Activated CD4-positive, alpha-beta T cell treated with anti-CD3 and anti-CD28 coated beads for 48 hours (primary cell): ENCODE measurements around the gene AKAP6.
"Not testable (repeated sequence)": the region's sequence is repeated elsewhere in the genome, so short reads cannot be mapped to it uniquely, and the experiment has no call there.

Experiments
- DNase-seq: peaks from one replicate; pipeline ENCODE4 v3.0.0-alpha.2; 2020

The AKAP6 gene

GRCh38 chr14:32450919-32451675, 122.0 kb downstream of the AKAP6 start:
- no peak for DNase-seq

- DNase-seq, result no peak
Observed at GRCh38 chr14:32453857-32454810, 125.0 kb downstream of the AKAP6 start.

- no peak for DNase-seq
Observed at GRCh38 chr14:32457213-32457920, 128.3 kb downstream of the AKAP6 start.

- DNase-seq, result no peak
Observed at GRCh38 chr14:32458720-32459119, 129.6 kb downstream of the AKAP6 start.

- DNase-seq, result no peak
Observed at GRCh38 chr14:32460267-32460666, 131.2 kb downstream of the AKAP6 start.

- DNase-seq, result not testable (repeated sequence)
Observed at GRCh38 chr14:32462553-32462952, 133.5 kb downstream of the AKAP6 start.

- no peak for DNase-seq
Observed at GRCh38 chr14:32468955-32469354, 139.9 kb downstream of the AKAP6 start.

GRCh38 chr14:32469388-32470160, 140.5 kb downstream of the AKAP6 start:
- no peak for DNase-seq

- no peak for DNase-seq
Observed at GRCh38 chr14:32470161-32470715, 141.1 kb downstream of the AKAP6 start.

GRCh38 chr14:32471181-32471580, 142.1 kb downstream of the AKAP6 start:
- no peak for DNase-seq

- no peak for DNase-seq
Observed at GRCh38 chr14:32472076-32472475, 143.0 kb downstream of the AKAP6 start.

GRCh38 chr14:32472512-32473463, 143.7 kb downstream of the AKAP6 start:
- DNase-seq, result no peak

GRCh38 chr14:32473464-32473855, 144.4 kb downstream of the AKAP6 start:
- DNase-seq, result no peak

- no peak for DNase-seq
Observed at GRCh38 chr14:32474478-32475195, 145.5 kb downstream of the AKAP6 start.

GRCh38 chr14:32476532-32476931, 147.4 kb downstream of the AKAP6 start:
- no peak for DNase-seq

GRCh38 chr14:32477396-32477795, 148.3 kb downstream of the AKAP6 start:
- DNase-seq, result no peak

- DNase-seq, result no peak
Observed at GRCh38 chr14:32478050-32478449, 149.0 kb downstream of the AKAP6 start.

GRCh38 chr14:32480337-32480736, 151.2 kb downstream of the AKAP6 start:
- no peak for DNase-seq

- no peak for DNase-seq
Observed at GRCh38 chr14:32481707-32482106, 152.6 kb downstream of the AKAP6 start.

GRCh38 chr14:32491416-32492016, 162.4 kb downstream of the AKAP6 start:
- DNase-seq, result no peak
